Neural progenitor cell (in vitro differentiated cells): Measurements from ENCODE around the gene TARBP1.

Source experiments
- EZH2phosphoT487 ChIP-seq: fragments of 200-600 bp; sonication (generic); IDR thresholded peaks from 2 replicates; pipeline ENCODE4 v1.6.1; 2017; ENCODE audit warnings: antibody characterized with exemption
- TF ChIP-seq, protein P1 (sequence below): fragments of 200-600 bp; sonication (generic); IDR thresholded peaks from 2 replicates; pipeline ENCODE4 v1.5.1; 2017; ENCODE audit warnings: antibody characterized with exemption, mild to moderate bottlenecking

DNA sequence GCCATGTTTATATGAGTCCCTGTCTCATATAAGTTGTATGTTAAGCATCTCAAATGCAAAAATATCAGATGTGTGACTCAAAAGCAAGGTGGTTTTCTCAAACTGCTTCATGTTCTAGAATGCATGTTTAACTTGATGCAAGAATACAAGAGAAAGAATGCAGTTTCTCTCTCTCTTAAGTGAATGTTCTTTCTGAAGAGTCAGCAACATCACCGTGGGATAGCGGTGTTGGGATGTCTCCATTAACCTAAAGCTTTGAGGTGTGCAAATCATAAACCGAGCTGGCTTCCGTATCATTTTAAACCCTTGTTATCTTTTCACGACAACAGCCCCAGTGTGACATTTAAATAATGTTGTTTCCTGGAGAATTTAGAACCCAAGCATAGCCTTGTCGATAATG is 48.4 kb upstream of the TARBP1 start:
- no peak for TF ChIP-seq EZH2phosphoT487
- TF ChIP-seq, protein P1, sequence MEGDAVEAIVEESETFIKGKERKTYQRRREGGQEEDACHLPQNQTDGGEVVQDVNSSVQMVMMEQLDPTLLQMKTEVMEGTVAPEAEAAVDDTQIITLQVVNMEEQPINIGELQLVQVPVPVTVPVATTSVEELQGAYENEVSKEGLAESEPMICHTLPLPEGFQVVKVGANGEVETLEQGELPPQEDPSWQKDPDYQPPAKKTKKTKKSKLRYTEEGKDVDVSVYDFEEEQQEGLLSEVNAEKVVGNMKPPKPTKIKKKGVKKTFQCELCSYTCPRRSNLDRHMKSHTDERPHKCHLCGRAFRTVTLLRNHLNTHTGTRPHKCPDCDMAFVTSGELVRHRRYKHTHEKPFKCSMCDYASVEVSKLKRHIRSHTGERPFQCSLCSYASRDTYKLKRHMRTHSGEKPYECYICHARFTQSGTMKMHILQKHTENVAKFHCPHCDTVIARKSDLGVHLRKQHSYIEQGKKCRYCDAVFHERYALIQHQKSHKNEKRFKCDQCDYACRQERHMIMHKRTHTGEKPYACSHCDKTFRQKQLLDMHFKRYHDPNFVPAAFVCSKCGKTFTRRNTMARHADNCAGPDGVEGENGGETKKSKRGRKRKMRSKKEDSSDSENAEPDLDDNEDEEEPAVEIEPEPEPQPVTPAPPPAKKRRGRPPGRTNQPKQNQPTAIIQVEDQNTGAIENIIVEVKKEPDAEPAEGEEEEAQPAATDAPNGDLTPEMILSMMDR, result no peak
